ENCODE data around the gene CEBPB. TPM values are rescaled to one million over a fixed set of nuclear protein-coding genes. Genes with fewer than 3 reads are reported as not detected.
"Not testable (repeated sequence)": the region's sequence is repeated elsewhere in the genome, so short reads cannot be mapped to it uniquely, and the experiment has no call there.

Gene CEBPB
- total and polyA plus RNA-seq, 2 donors from 2014 or later: 33.6 to 81.4 TPM

GRCh38 chr20:50153153-50153499 lies 37.5 kb upstream of the CEBPB start:
- intact Hi-C loops (cut with DNase I): no loop called here
- no peak for TF ChIP-seq CTCF (IDR thresholded peaks at IDR 0.05; ENCODE audit: borderline replicate concordance, extremely low read depth, insufficient read depth)
- no peaks in the 10 kb centered on the region for H3K9me3 ChIP-seq (ENCODE audit: control insufficient read depth in 2 of 3, insufficient read depth in 1 of 3, low read length in 3 of 3)
- H3K4me1 ChIP-seq (ENCODE audit: control insufficient read depth in 2 of 3, insufficient read depth in 2 of 3, low read depth in 1 of 3, low read length in 3 of 3): peaks cover 4 to 27% (median 12%) of the 10 kb centered on the region in 3 donors
- FAIRE-seq (no peak), DNase-seq (peak in 1 of 5 donors; percentile 82)
- no peaks in the 10 kb centered on the region for H3K27me3 ChIP-seq (ENCODE audit: control insufficient read depth, insufficient read depth, low read length)
- H3K9ac ChIP-seq (ENCODE audit: low read length in 3 of 3): peak overlapping the region; percentile 26 to 97 (median 81)
- H3K36me3 ChIP-seq (ENCODE audit: control insufficient read depth in 2 of 3, insufficient read depth in 3 of 3, low read length in 3 of 3): no peaks in the 10 kb centered on the region
- H3K27ac ChIP-seq (ENCODE audit: low read depth in 2 of 2, low read length in 2 of 2): peak overlapping the region; percentile 65 to 74
- H3K4me3 ChIP-seq (ENCODE audit: low read length in 3 of 3): peak overlapping the region; percentile 52 to 86 (median 76)

- H3K4me3 ChIP-seq (ENCODE audit: low read length in 3 of 3): peak within 1 kb of the TSS; percentile 52 to 86 (median 76)
- no peaks in the 10 kb centered on the region for H3K9me3 ChIP-seq (ENCODE audit: control insufficient read depth in 2 of 3, insufficient read depth in 1 of 3, low read length in 3 of 3)
- H3K9ac ChIP-seq (ENCODE audit: low read length in 3 of 3): peak within 1 kb of the TSS; percentile 26 to 97 (median 81)
- H3K27ac ChIP-seq (ENCODE audit: low read depth in 2 of 2, low read length in 2 of 2): peak within 1 kb of the TSS; percentile 69 to 74
- intact Hi-C loops (cut with DNase I): no loop called here
- no peak for TF ChIP-seq CTCF (IDR thresholded peaks at IDR 0.05; ENCODE audit: borderline replicate concordance, extremely low read depth, insufficient read depth)
- DNase-seq: peak; percentile 92 to 97 (median 95)
- no peaks in the 10 kb centered on the region for H3K36me3 ChIP-seq (ENCODE audit: control insufficient read depth in 2 of 3, insufficient read depth in 3 of 3, low read length in 3 of 3)
- peaks cover 4 to 27% (median 12%) of the 10 kb centered on the region in 3 donors for H3K4me1 ChIP-seq (ENCODE audit: control insufficient read depth in 2 of 3, insufficient read depth in 2 of 3, low read depth in 1 of 3, low read length in 3 of 3)
- no peaks in the 10 kb centered on the region for H3K27me3 ChIP-seq (ENCODE audit: control insufficient read depth, insufficient read depth, low read length)
- no peak for FAIRE-seq
Measured at GRCh38 chr20:50153500-50154377, 36.9 kb upstream of the CEBPB start, which contains the start of gene PEDS1. Gene PEDS1 (minus strand): TSS chr20:50153723. CDS start chr20:50153637, 86 bp downstream.

GRCh38 chr20:50161494-50161893 lies 29.1 kb upstream of the CEBPB start:
- H3K4me1 ChIP-seq (ENCODE audit: control insufficient read depth in 2 of 3, insufficient read depth in 2 of 3, low read depth in 1 of 3, low read length in 3 of 3); DNase-seq; H3K27ac ChIP-seq (ENCODE audit: low read depth in 2 of 2, low read length in 2 of 2); intact Hi-C loops (cut with DNase I); H3K4me3 ChIP-seq (ENCODE audit: low read length in 3 of 3); H3K36me3 ChIP-seq (ENCODE audit: control insufficient read depth in 2 of 3, insufficient read depth in 3 of 3, low read length in 3 of 3); FAIRE-seq; H3K9me3 ChIP-seq (ENCODE audit: control insufficient read depth in 2 of 3, insufficient read depth in 1 of 3, low read length in 3 of 3); H3K9ac ChIP-seq (ENCODE audit: low read length in 3 of 3); H3K27me3 ChIP-seq (ENCODE audit: control insufficient read depth, insufficient read depth, low read length): not testable (repeated sequence)

- H3K4me1 ChIP-seq (ENCODE audit: control insufficient read depth in 2 of 3, insufficient read depth in 2 of 3, low read depth in 1 of 3, low read length in 3 of 3): peaks cover 6 to 7% (median 7%) of the 10 kb centered on the region in 3 donors
Measured at GRCh38 chr20:50163570-50164317, 26.9 kb upstream of the CEBPB start.

More at GRCh38 chr20:50163570-50164317, 26.9 kb upstream of the CEBPB start:
- Histone ChIP-seq H3K27ac (ENCODE audit: low read depth in 2 of 2, low read length in 2 of 2) (no peak overlapping the region), H3K4me3 (ENCODE audit: low read length in 3 of 3) (no peak overlapping the region), H3K27me3 (ENCODE audit: control insufficient read depth, insufficient read depth, low read length) (no peaks in the 10 kb centered on the region), H3K36me3 (ENCODE audit: control insufficient read depth in 2 of 3, insufficient read depth in 3 of 3, low read length in 3 of 3) (no peaks in the 10 kb centered on the region), H3K9ac (ENCODE audit: low read length in 3 of 3) (no peak overlapping the region), H3K9me3 (ENCODE audit: control insufficient read depth in 2 of 3, insufficient read depth in 1 of 3, low read length in 3 of 3) (no peaks in the 10 kb centered on the region)
- DNase-seq: no peak
- no peak for FAIRE-seq
- intact Hi-C loops (cut with DNase I): no loop called here
- TF ChIP-seq CTCF (IDR thresholded peaks at IDR 0.05; ENCODE audit: borderline replicate concordance, extremely low read depth, insufficient read depth): no peak
